ENCODE data around the gene PRR13. TPM values are rescaled to one million over a fixed set of nuclear protein-coding genes. Genes with fewer than 3 reads are reported as not detected.
"Not testable (repeated sequence)": the region's sequence is repeated elsewhere in the genome, so short reads cannot be mapped to it uniquely, and the experiment has no call there.

Gene PRR13
- total and polyA plus RNA-seq, 8 donors = 41.3 to 106 (median 70.6) TPM

GRCh38 chr12:53443955-53444354, 2.4 kb downstream of the PRR13 start:
- TF ChIP-seq, protein P1, sequence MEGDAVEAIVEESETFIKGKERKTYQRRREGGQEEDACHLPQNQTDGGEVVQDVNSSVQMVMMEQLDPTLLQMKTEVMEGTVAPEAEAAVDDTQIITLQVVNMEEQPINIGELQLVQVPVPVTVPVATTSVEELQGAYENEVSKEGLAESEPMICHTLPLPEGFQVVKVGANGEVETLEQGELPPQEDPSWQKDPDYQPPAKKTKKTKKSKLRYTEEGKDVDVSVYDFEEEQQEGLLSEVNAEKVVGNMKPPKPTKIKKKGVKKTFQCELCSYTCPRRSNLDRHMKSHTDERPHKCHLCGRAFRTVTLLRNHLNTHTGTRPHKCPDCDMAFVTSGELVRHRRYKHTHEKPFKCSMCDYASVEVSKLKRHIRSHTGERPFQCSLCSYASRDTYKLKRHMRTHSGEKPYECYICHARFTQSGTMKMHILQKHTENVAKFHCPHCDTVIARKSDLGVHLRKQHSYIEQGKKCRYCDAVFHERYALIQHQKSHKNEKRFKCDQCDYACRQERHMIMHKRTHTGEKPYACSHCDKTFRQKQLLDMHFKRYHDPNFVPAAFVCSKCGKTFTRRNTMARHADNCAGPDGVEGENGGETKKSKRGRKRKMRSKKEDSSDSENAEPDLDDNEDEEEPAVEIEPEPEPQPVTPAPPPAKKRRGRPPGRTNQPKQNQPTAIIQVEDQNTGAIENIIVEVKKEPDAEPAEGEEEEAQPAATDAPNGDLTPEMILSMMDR (IDR thresholded peaks at IDR 0.05) = no peak
- Histone ChIP-seq H3K36me3 (peaks cover 0 to 6% (median 0%) of the 10 kb centered on the region in 3 donors), H3K27me3 (no peaks in the 10 kb centered on the region), H3K4me1 (peaks cover 10 to 24% (median 16%) of the 10 kb centered on the region in 3 donors), H3K27ac (peak overlapping the region in 2 of 4 donors; percentile 6 to 30), H3K4me3 (no peak overlapping the region), H3K9me3 (no peaks in the 10 kb centered on the region)
- peak in 1 of 6 donors; percentile 33 for DNase-seq
- FAIRE-seq = no peak
- ATAC-seq = no peak
- intact Hi-C loops (cut with DNase I) = no loop called here
- WGBS, 2 donors = 53 to 62% methylated on average over 4 of the region's 4 CpGs

GRCh38 chr12:53444593-53445325, 3.2 kb downstream of the PRR13 start:
- FAIRE-seq; H3K27me3 ChIP-seq; ATAC-seq; intact Hi-C loops (cut with DNase I); H3K4me3 ChIP-seq; H3K36me3 ChIP-seq; H3K9me3 ChIP-seq: not testable (repeated sequence)
- peak in 1 of 6 donors; percentile 28 for DNase-seq
- Histone ChIP-seq H3K4me1 (peaks cover 10 to 24% (median 16%) of the 10 kb centered on the region in 3 donors), H3K27ac (peak overlapping the region in 2 of 4 donors; percentile 6 to 30)
- WGBS, 2 donors = 81 to 83% methylated on average over 11 of the region's 11 CpGs

DNA sequence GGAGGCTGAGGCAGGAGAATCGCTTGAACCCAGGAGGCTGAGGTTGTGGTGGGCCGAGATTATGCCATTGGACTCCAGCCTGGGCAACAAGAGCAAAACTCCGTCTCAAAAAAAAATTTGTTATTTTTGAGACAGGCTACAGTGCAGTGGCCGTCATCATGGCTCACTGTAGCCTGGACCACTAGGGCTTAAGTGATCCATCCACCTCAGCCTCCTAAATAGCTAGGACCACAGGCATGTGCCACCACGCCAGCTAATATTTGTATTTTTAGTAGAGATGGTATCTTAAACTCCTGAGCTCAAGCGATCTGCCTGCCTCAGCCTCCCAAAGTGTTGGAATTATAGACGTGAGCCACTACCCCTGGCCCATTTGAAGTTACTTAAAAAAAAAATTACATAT, 9.4 kb downstream of the PRR13 start:
- Histone ChIP-seq H3K27me3 (no peaks in the 10 kb centered on the region), H3K9me3 (no peaks in the 10 kb centered on the region), H3K27ac (no peak overlapping the region), H3K4me3 (no peak overlapping the region), H3K4me1 (peaks cover 7 to 15% (median 10%) of the 10 kb centered on the region in 3 donors), H3K36me3 (peaks cover 5 to 21% (median 7%) of the 10 kb centered on the region in 3 donors)
- intact Hi-C loops (cut with DNase I) = no loop called here
- no peak for ATAC-seq
- 69 to 84% methylated on average over 7 of the region's 7 CpGs for WGBS, 2 donors
- no peak for DNase-seq
- TF ChIP-seq, protein P1 (IDR thresholded peaks at IDR 0.05) = no peak
- no peak for FAIRE-seq

- Histone ChIP-seq H3K4me1 (peaks cover 7 to 15% (median 10%) of the 10 kb centered on the region in 3 donors), H3K4me3 (peak within 1 kb of the TSS; percentile 49 to 71 (median 62)), H3K27ac (peak within 1 kb of the TSS; percentile 69 to 94 (median 88)), H3K36me3 (peaks cover 9 to 24% (median 13%) of the 10 kb centered on the region in 3 donors), H3K9me3 (no peaks in the 10 kb centered on the region), H3K27me3 (no peaks in the 10 kb centered on the region)
- TF ChIP-seq, protein P1 (IDR thresholded peaks at IDR 0.05) = peak; percentile 64 to 79 (median 68)
- peak; percentile 94 to 97 (median 95) for ATAC-seq
- DNase-seq = peak; percentile 96 to 99 (median 98)
- intact Hi-C loops (cut with DNase I) = no loop called here
- FAIRE-seq = peak; percentile 77
- 0 to 1% methylated on average over 29 to 32 of the region's 32 CpGs for WGBS, 2 donors
These were observed 10.2 kb downstream of the PRR13 start, which contains the start of gene PCBP2 for GRCh38 chr12:53451661-53452158. PCBP2 (plus strand) TSS chr12:53452102; CDS start chr12:53454801, 2,699 bp downstream.

DNA sequence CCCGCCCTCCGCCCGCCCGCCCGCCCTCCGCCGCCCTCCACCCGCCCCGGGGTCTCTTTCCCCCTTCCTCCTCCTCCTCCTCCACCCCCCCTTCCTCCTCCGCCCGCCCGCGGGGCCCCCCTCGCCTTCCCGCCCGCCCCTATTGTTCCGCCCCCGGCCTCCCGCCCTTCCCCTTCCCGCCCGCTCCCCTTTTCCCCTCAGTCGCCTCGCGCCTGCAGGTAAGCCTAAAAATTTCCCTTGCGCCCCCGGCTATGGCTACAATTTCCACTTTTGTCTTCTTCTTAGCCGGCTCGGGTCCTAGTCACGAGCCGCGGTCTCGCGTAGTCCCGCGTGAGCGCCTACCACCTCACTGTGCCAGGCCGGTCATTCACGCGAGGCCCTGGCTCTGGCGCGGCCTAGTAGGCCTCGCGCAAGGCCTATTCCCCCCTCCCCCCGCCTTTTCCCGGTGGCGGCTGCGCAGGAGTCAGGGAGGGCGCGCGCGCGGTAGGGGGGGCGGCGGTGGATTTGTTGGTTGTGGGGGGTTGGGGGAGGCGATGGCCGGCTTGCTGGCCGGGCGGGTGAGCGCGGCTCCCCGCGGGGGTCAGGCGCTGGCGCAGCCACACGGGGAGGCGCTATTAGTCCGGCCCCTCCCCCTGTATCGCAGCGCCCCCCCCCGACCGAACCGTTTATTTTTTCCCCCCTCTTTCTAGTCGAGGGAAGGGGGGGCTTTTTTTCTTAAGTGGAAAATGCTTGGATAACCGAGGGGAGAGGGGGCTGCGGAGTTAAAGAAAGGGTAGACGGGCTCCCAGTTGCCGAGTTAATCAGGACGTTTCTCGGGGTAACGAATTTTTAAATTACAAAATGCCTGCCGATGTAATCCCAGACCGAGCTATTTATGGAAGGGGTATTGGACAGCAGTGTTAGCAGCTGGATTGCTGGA, 10.9 kb downstream of the PRR13 start:
- FAIRE-seq = no peak
- ATAC-seq = peak; percentile 72 to 83 (median 76)
- Histone ChIP-seq H3K27ac (peak overlapping the region; percentile 69 to 94 (median 88)), H3K36me3 (peaks cover 9 to 30% (median 20%) of the 10 kb centered on the region in 3 donors), H3K27me3 (no peaks in the 10 kb centered on the region), H3K9me3 (no peaks in the 10 kb centered on the region), H3K4me1 (peaks cover 7 to 15% (median 10%) of the 10 kb centered on the region in 3 donors), H3K4me3 (peak overlapping the region; percentile 49 to 71 (median 62))
- TF ChIP-seq, protein P1 (IDR thresholded peaks at IDR 0.05) = no peak
- peak; percentile 86 to 92 (median 88) for DNase-seq
- WGBS, 2 donors = 0 to 1% methylated on average over 41 to 66 of the region's 82 CpGs
- intact Hi-C loops (cut with DNase I) = no loop called here
